Epithelial cell of proximal tubule (primary cell): ENCODE results near the gene ERC1. TPM values are rescaled to one million over a fixed set of nuclear protein-coding genes. Genes with fewer than 3 reads are reported as not detected.

Source experiments
- DNase-seq: peaks from one replicate; pipeline ENCODE4 v3.0.0-alpha.2; 2011; ENCODE audit warnings: low read depth
- H3K4me3 ChIP-seq: 2 replicates; pipeline ENCODE4 v1.5.1; 2011; ENCODE audit warnings: low read depth, mild to moderate bottlenecking, low read length
- CTCF ChIP-seq: conservative IDR thresholded peaks from 2 replicates; pipeline ENCODE4 v1.5.1; 2012; ENCODE audit warnings: low read depth, mild to moderate bottlenecking, low read length
- total RNA-seq: library from RNA; depleted of rRNA; stranded (reverse); fragments of >200 nt; gene quantifications from 2 replicates; pipeline ENCODE4 v1.2.3, GENCODE V29; 2015

ERC1 gene
- total RNA-seq, 1 donor from 2014 or later: 16.5 TPM

- TF ChIP-seq CTCF: no peak
- DNase-seq: no peak
- H3K4me3 ChIP-seq: no peak overlapping the region
These were observed 490.3 kb downstream of the ERC1 start for GRCh38 chr12:1481326-1481725.

GRCh38 chr12:1481906-1482305 lies 490.9 kb downstream of the ERC1 start:
- TF ChIP-seq CTCF: no peak
- no peak overlapping the region for H3K4me3 ChIP-seq
- DNase-seq: no peak

- H3K4me3 ChIP-seq: no peak overlapping the region
- no peak for TF ChIP-seq CTCF
- DNase-seq: no peak
These were observed 497.9 kb downstream of the ERC1 start for GRCh38 chr12:1488908-1489381.

GRCh38 chr12:1491983-1492697 lies 501.1 kb downstream of the ERC1 start:
- no peak for DNase-seq
- no peak for TF ChIP-seq CTCF
- H3K4me3 ChIP-seq: no peak overlapping the region

GRCh38 chr12:1493781-1494565 lies 502.9 kb downstream of the ERC1 start:
- DNase-seq: no peak
- TF ChIP-seq CTCF: no peak
- H3K4me3 ChIP-seq: no peak overlapping the region

- no peak for TF ChIP-seq CTCF
- DNase-seq: no peak
- H3K4me3 ChIP-seq: no peak overlapping the region
These were observed 503.8 kb downstream of the ERC1 start for GRCh38 chr12:1494856-1495255.
